CD4-positive, alpha-beta T cell treated with Interleukin-15 for 1 hour (primary cell): ENCODE data around the gene TACR1.

ENCODE experiments used
- DNase-seq: peaks from one replicate; pipeline ENCODE4 v3.0.0-alpha.2; 2020

Gene TACR1

GRCh38 chr2:75003773-75004172 lies 195.5 kb downstream of the TACR1 start:
- DNase-seq = no peak

DNA sequence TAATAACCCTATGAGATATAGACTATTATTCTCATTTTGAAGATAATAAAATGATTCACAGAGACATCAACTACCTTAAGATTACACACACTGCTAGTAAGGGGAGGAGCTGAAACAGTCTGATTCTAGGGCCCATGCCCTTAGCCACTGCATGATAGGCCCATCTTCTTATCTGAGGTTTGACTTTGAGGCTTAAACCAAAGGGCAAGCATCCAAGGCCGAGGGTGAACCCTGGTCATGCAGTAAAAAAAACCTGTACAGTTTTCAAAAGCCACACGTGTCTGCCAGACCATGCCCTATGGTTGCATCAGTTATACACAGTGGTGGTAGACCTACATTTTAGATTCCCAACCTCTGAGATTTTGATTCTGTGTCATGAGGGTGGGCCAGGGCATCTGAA lies 196.0 kb downstream of the TACR1 start:
- no peak for DNase-seq

DNA sequence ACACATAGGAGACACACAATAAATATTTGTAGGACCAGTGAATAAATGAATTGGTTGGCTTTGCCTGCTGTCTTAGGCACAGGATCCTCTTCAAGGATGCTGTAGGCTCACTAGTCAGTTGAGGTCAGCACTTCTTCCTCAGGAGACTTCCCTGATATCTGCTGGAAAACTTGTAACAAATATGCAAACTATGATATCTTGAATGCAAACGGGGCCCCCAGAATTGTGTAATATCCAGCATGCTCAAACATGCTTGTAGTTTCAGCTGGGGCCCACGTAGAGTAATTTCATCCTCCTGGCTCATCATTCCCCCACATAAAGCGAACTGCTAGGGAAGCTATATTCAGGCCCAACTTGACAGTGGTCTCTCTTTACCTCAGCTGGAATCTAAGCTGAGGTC lies 197.3 kb downstream of the TACR1 start:
- DNase-seq = no peak

DNA sequence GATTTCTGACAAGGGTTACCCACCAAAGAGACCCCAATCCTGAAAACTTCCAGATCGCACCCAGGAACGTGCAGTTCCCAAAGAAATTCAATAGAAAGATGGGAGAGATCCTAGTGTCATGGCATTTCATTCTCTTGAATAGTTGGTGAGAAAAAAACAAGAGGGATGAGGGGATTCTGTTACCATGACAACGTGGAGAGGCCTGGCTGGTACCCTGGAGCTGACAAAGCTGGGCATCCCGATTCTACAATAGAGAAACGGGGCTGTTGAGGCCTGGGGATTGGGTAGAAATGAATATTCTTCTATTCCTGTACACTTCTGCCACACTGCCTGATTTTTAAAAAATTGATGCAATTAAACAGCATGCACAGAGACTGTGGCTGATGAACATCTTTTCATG lies 199.9 kb downstream of the TACR1 start:
- no peak for DNase-seq
